ENCODE measurements around the gene MRPL20. TPM values are rescaled to one million over a fixed set of nuclear protein-coding genes. Genes with fewer than 3 reads are reported as not detected.
A peak's percentile ranks its signal among the peaks of the same experiment; 100 is the strongest.
"Not testable (repeated sequence)": the region's sequence is repeated elsewhere in the genome, so short reads cannot be mapped to it uniquely, and the experiment has no call there.

Gene MRPL20
- total RNA-seq, 1 donor from 2014 or later: 75.6 TPM

- DNase-seq (ENCODE audit: low spot score) (peak; percentile 72), ATAC-seq (no peak)
- intact Hi-C loops (cut with DNase I): no loop called here
These were observed 33.1 kb downstream of the MRPL20 start for GRCh38 chr1:1373815-1374588.

GRCh38 chr1:1373051-1373814, 33.9 kb downstream of the MRPL20 start:
- ATAC-seq (no peak), DNase-seq (ENCODE audit: low spot score) (peak; percentile 61)
- intact Hi-C loops (cut with DNase I): no loop called here

- ATAC-seq (peak; percentile 44), DNase-seq (ENCODE audit: low spot score) (peak; percentile 86)
- intact Hi-C loops (cut with DNase I): no loop called here
These were observed 35.1 kb downstream of the MRPL20 start for GRCh38 chr1:1371746-1372711.

- ATAC-seq: peak; percentile 10
- intact Hi-C loops (cut with DNase I): no loop called here
- peak; percentile 65 for DNase-seq (ENCODE audit: low spot score)
These were observed 35.7 kb downstream of the MRPL20 start for GRCh38 chr1:1371364-1371745.

- DNase-seq (ENCODE audit: low spot score): no peak
- ATAC-seq: no peak
- intact Hi-C loops (cut with DNase I): no loop called here
These were observed 36.3 kb downstream of the MRPL20 start for GRCh38 chr1:1370771-1371300.

GRCh38 chr1:1370094-1370493, 37.0 kb downstream of the MRPL20 start:
- DNase-seq (ENCODE audit: low spot score); intact Hi-C loops (cut with DNase I); ATAC-seq: not testable (repeated sequence)

- DNase-seq (ENCODE audit: low spot score): no peak
- no peak for ATAC-seq
- intact Hi-C loops (cut with DNase I): no loop called here
These were observed 39.8 kb downstream of the MRPL20 start for GRCh38 chr1:1367315-1367714.

GRCh38 chr1:1366699-1367066, 40.4 kb downstream of the MRPL20 start:
- DNase-seq (ENCODE audit: low spot score) (no peak), ATAC-seq (no peak)
- intact Hi-C loops (cut with DNase I): no loop called here

- intact Hi-C loops (cut with DNase I): no loop called here
- ATAC-seq (no peak), DNase-seq (ENCODE audit: low spot score) (no peak)
These were observed 41.0 kb downstream of the MRPL20 start for GRCh38 chr1:1365875-1366698.

- no peak for ATAC-seq
These were observed 42.8 kb downstream of the MRPL20 start for GRCh38 chr1:1364266-1364665.

GRCh38 chr1:1361982-1362423, 45.1 kb downstream of the MRPL20 start:
- ATAC-seq (peak; percentile 11), DNase-seq (ENCODE audit: low spot score) (peak; percentile 78)
- intact Hi-C loops (cut with DNase I): no loop called here

More at GRCh38 chr1:1364266-1364665, 42.8 kb downstream of the MRPL20 start:
- intact Hi-C loops (cut with DNase I): no loop called here
- DNase-seq (ENCODE audit: low spot score): no peak

GRCh38 chr1:1361233-1361981, 45.7 kb downstream of the MRPL20 start:
- peak; percentile 64 for DNase-seq (ENCODE audit: low spot score)
- intact Hi-C loops (cut with DNase I): no loop called here
- ATAC-seq: no peak

- intact Hi-C loops (cut with DNase I): no loop called here
- ATAC-seq (peak; percentile 77), DNase-seq (ENCODE audit: low spot score) (peak; percentile 88)
These were observed 46.5 kb downstream of the MRPL20 start for GRCh38 chr1:1360506-1361169.

GRCh38 chr1:1359664-1360468, 47.2 kb downstream of the MRPL20 start:
- intact Hi-C loops (cut with DNase I): no loop called here
- DNase-seq (ENCODE audit: low spot score) (peak; percentile 91), ATAC-seq (peak; percentile 79)

- intact Hi-C loops (cut with DNase I): no loop called here
- DNase-seq (ENCODE audit: low spot score) (peak; percentile 86), ATAC-seq (peak; percentile 73)
These were observed 47.8 kb downstream of the MRPL20 start for GRCh38 chr1:1359308-1359663.
